Right lobe of liver (tissue), 4 donors: Measurements from ENCODE around the gene SMIM13.

Source experiments
- POLR2A ChIP-seq: fragments of 450-650 bp; IDR thresholded peaks from one replicate; pipeline ENCODE4 v1.6.1; 2017; ENCODE audit warnings: antibody characterized with exemption, mild to moderate bottlenecking
- TF ChIP-seq, protein P1 (sequence below), 4 donors: fragments of 200-600 bp in 3 of 4; fragments of 450-650 bp in 1 of 4; IDR thresholded peaks; one replicate each; pipeline versions ENCODE4 v1.5.1 to v1.8.0; 2016 to 2022; ENCODE audit warnings: antibody characterized with exemption in 4 of 4, mild to moderate bottlenecking in 2 of 4
- donor health status: DM: no; HTN: no; CAD: no.
- donor health status: DM: no; HTN: no; CAD: no.
- donor health status: DM: no; HTN: yes; CAD: no.

DNA sequence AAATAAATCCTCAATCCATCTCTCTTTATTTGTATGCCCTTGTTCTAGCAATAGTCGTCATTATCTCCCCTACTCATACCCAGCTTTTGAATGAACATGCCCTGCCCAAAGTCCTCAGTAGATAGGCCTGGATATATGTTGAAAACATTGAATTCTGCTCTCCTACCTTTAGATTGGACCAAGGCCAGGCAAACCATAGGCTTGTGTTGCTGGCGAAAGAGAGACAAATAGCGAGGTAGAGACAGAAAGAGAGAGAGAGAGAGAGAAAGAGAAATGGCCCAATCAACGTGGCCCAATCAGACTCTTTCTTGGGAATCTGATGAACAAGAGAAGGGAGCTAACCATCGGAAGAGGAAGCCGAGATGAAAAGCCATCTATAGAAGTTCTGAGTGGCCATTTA, 93.7 kb downstream of the SMIM13 start:
- TF ChIP-seq, protein P1, sequence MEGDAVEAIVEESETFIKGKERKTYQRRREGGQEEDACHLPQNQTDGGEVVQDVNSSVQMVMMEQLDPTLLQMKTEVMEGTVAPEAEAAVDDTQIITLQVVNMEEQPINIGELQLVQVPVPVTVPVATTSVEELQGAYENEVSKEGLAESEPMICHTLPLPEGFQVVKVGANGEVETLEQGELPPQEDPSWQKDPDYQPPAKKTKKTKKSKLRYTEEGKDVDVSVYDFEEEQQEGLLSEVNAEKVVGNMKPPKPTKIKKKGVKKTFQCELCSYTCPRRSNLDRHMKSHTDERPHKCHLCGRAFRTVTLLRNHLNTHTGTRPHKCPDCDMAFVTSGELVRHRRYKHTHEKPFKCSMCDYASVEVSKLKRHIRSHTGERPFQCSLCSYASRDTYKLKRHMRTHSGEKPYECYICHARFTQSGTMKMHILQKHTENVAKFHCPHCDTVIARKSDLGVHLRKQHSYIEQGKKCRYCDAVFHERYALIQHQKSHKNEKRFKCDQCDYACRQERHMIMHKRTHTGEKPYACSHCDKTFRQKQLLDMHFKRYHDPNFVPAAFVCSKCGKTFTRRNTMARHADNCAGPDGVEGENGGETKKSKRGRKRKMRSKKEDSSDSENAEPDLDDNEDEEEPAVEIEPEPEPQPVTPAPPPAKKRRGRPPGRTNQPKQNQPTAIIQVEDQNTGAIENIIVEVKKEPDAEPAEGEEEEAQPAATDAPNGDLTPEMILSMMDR (IDR thresholded peaks at IDR 0.05), result no peak
- TF ChIP-seq POLR2A, result no peak
